ENCODE data around the gene TENM3. TPM values are rescaled to one million over a fixed set of nuclear protein-coding genes. Genes with fewer than 3 reads are reported as not detected.

TENM3 gene
- total RNA-seq, 1 donor from 2014 or later: 28.1 TPM

- no peak for DNase-seq
Observed at GRCh38 chr4:182291597-182292270, 48.5 kb downstream of the TENM3 start.

GRCh38 chr4:182292612-182293011 is 49.4 kb downstream of the TENM3 start:
- DNase-seq: no peak

GRCh38 chr4:182293691-182294255 is 50.6 kb downstream of the TENM3 start:
- DNase-seq: no peak

GRCh38 chr4:182294451-182294850 is 51.2 kb downstream of the TENM3 start:
- DNase-seq: no peak

GRCh38 chr4:182297659-182298058 is 54.5 kb downstream of the TENM3 start:
- no peak for DNase-seq

- DNase-seq: no peak
Observed at GRCh38 chr4:182301736-182302135, 58.5 kb downstream of the TENM3 start.

GRCh38 chr4:182303847-182304246 is 60.6 kb downstream of the TENM3 start:
- no peak for DNase-seq

GRCh38 chr4:182306792-182307507 is 63.7 kb downstream of the TENM3 start:
- DNase-seq: no peak

- DNase-seq: no peak
Observed at GRCh38 chr4:182307746-182308145, 64.5 kb downstream of the TENM3 start.

GRCh38 chr4:182309877-182310276 is 66.7 kb downstream of the TENM3 start:
- DNase-seq: no peak

- DNase-seq: no peak
Observed at GRCh38 chr4:182310316-182310715, 67.1 kb downstream of the TENM3 start.

- no peak for DNase-seq
Observed at GRCh38 chr4:182310962-182311361, 67.8 kb downstream of the TENM3 start.

- no peak for DNase-seq
Observed at GRCh38 chr4:182314537-182314936, 71.3 kb downstream of the TENM3 start.

- no peak for DNase-seq
Observed at GRCh38 chr4:182318256-182318655, 75.1 kb downstream of the TENM3 start.

- DNase-seq: no peak
Observed at GRCh38 chr4:182320092-182320491, 76.9 kb downstream of the TENM3 start.

- DNase-seq: no peak
Observed at GRCh38 chr4:182320580-182320979, 77.4 kb downstream of the TENM3 start.

- DNase-seq: no peak
Observed at GRCh38 chr4:182324282-182324681, 81.1 kb downstream of the TENM3 start.

GRCh38 chr4:182325397-182325796 is 82.2 kb downstream of the TENM3 start:
- no peak for DNase-seq

GRCh38 chr4:182325848-182326255 is 82.7 kb downstream of the TENM3 start:
- DNase-seq: no peak

GRCh38 chr4:182328505-182328904 is 85.3 kb downstream of the TENM3 start:
- DNase-seq: no peak

- DNase-seq: no peak
Observed at GRCh38 chr4:182337366-182337765, 94.2 kb downstream of the TENM3 start.

GRCh38 chr4:182338063-182338462 is 94.9 kb downstream of the TENM3 start:
- DNase-seq: no peak

GRCh38 chr4:182338746-182339145 is 95.5 kb downstream of the TENM3 start:
- DNase-seq: no peak

- DNase-seq: no peak
Observed at GRCh38 chr4:182339221-182339641, 96.0 kb downstream of the TENM3 start.

Measured in dermis blood vessel endothelial cell (primary cell).